Thoracic aorta (tissue), 2 donors: ENCODE measurements around the gene IL3RA. TPM values are rescaled to one million over a fixed set of nuclear protein-coding genes. Genes with fewer than 3 reads are reported as not detected.

ENCODE experiments used
- ATAC-seq: fragments of 150-250 bp; one replicate; pipeline ENCODE4 v1.8.0; 2017; ENCODE audit warnings: low read depth; ENCODE audit not compliant: insufficient number of reproducible peaks, low FRiP score
- DNase-seq: peaks from one replicate; pipeline ENCODE4 v3.0.0-alpha.2; 2020; ENCODE audit warnings: low spot score
- H3K27ac ChIP-seq, 2 donors: fragments of 200-600 bp; sonication (generic); 1 replicate in 1 of 2; 2 replicates in 1 of 2; pipeline ENCODE4 v1.5.1; 2016; ENCODE audit warnings: mild to moderate bottlenecking in 2 of 2, moderate library complexity in 2 of 2
- H3K27me3 ChIP-seq: fragments of 200-600 bp; sonication (generic); replicated peaks from 2 replicates; pipeline ENCODE4 v1.6.0; 2016; ENCODE audit warnings: mild to moderate bottlenecking; ENCODE audit not compliant: insufficient read depth
- H3K36me3 ChIP-seq: fragments of 200-600 bp; sonication (generic); one replicate; pipeline ENCODE4 v1.5.1; 2016
- H3K4me1 ChIP-seq, 2 donors: fragments of 200-600 bp; sonication (generic); 1 replicate in 1 of 2; 2 replicates in 1 of 2; pipeline versions ENCODE4 v1.5.1 to v1.6.0; 2016; ENCODE audit warnings: low read depth in 2 of 2, mild to moderate bottlenecking in 1 of 2; ENCODE audit not compliant: control insufficient read depth in 1 of 2
- H3K4me3 ChIP-seq: fragments of 200-600 bp; sonication (generic); 2 replicates; pipeline ENCODE4 v1.5.1; 2016; ENCODE audit warnings: mild to moderate bottlenecking
- H3K9me3 ChIP-seq: fragments of 200-600 bp; sonication (generic); 2 replicates; pipeline ENCODE4 v1.5.1; 2016
- CTCF ChIP-seq: fragments of 200-600 bp; sonication (generic); IDR thresholded peaks from one replicate; pipeline ENCODE4 v1.5.1; 2019; ENCODE audit warnings: antibody characterized with exemption
- total RNA-seq, 2 donors: library from RNA; depleted of rRNA; stranded (reverse); fragments of >200 nt; gene quantifications; one replicate each; pipeline versions ENCODE4 v1.1.0 to v1.2.3, GENCODE V29; 2016

The IL3RA gene
- total RNA-seq, 2 donors from 2014 or later: 7.3 to 13.5 TPM

- H3K4me3 ChIP-seq: no peak overlapping the region
- H3K36me3 ChIP-seq: peaks cover 7% of the 10 kb centered on the region
- peaks cover 9% of the 10 kb centered on the region for H3K9me3 ChIP-seq
- no peaks in the 10 kb centered on the region for H3K4me1 ChIP-seq
- H3K27ac ChIP-seq: no peak overlapping the region
- no peak for DNase-seq
- no peak for TF ChIP-seq CTCF
- no peaks in the 10 kb centered on the region for H3K27me3 ChIP-seq
- ATAC-seq: no peak
Measured at GRCh38 chrX:1354036-1355019, 17.7 kb downstream of the IL3RA start.

DNA sequence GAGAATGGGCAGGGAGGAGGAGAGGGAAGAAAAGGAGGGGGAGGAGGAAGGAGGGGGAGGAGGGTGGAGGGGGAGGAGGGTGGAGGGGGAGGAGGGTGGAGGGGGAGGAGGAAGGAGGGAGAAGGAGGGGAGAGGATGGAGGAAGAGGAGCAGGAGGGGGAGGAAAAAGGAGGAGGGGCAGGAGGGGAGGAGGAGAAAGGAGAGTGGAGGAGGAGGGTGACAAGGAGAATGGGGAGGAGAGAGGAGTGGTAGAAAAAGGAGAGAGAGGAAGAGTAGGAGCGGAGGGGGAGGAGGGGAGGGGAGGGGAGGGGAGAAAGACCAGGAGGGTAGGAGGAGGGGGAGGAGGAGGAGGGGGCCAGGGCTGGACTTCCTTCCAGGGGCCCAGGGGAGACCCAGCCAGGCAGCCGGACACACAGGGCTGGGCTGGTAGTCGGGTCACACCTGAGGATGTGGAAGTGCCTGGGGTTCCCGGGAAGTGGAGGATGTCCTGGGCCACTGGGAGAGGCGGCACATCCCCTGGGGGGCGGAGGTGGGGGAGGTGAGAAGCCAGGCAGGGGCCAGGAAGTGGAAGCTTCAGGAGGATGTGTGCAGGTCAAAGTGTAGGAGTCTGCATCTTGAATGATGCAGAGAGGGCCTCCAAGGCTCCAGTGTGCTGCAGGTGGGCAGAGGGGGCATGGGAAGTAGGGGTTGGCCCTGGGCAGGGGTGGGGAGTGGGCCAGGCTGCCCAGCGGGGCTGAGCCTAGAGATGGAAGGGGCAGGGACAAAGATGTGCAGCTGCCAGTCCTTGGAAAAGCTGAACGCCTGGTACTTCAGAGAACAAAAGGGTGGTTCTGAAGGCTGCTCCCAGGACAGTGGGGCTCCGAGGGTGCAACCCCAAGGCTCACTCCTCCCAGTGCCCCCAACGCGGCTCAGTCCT, 18.8 kb downstream of the IL3RA start:
- Histone ChIP-seq H3K27me3 (no peaks in the 10 kb centered on the region), H3K36me3 (peaks cover 7% of the 10 kb centered on the region), H3K4me1 (no peaks in the 10 kb centered on the region), H3K9me3 (peaks cover 9% of the 10 kb centered on the region), H3K4me3 (no peak overlapping the region), H3K27ac (no peak overlapping the region)
- DNase-seq (no peak), ATAC-seq (no peak)
- TF ChIP-seq CTCF: no peak

- H3K27me3 ChIP-seq: no peaks in the 10 kb centered on the region
- H3K4me3 ChIP-seq: no peak overlapping the region
- no peak for ATAC-seq
- no peak for TF ChIP-seq CTCF
- peaks cover 9% of the 10 kb centered on the region for H3K9me3 ChIP-seq
- no peaks in the 10 kb centered on the region for H3K4me1 ChIP-seq
- DNase-seq: no peak
- peaks cover 7% of the 10 kb centered on the region for H3K36me3 ChIP-seq
- no peak overlapping the region for H3K27ac ChIP-seq
Measured at GRCh38 chrX:1357993-1358392, 21.4 kb downstream of the IL3RA start.

- H3K36me3 ChIP-seq: peaks cover 7% of the 10 kb centered on the region
- no peak for DNase-seq
- H3K4me3 ChIP-seq: no peak overlapping the region
- no peaks in the 10 kb centered on the region for H3K27me3 ChIP-seq
- H3K9me3 ChIP-seq: peaks cover 9% of the 10 kb centered on the region
- H3K4me1 ChIP-seq: no peaks in the 10 kb centered on the region
- ATAC-seq: no peak
- no peak for TF ChIP-seq CTCF
- no peak overlapping the region for H3K27ac ChIP-seq
Measured at GRCh38 chrX:1358793-1359476, 22.4 kb downstream of the IL3RA start.
